ENCODE measurements around the gene CUL4A. TPM values are rescaled to one million over a fixed set of nuclear protein-coding genes. Genes with fewer than 3 reads are reported as not detected.

Gene CUL4A
- total and polyA plus RNA-seq, 9 of the 15 experiments (the other 6 are each of a cell fraction or from before 2014, with no cell fraction given), result 21.1 to 92.0 (median 63.2) TPM

GRCh38 chr13:113166266-113166665 is 43.1 kb upstream of the CUL4A start:
- Histone ChIP-seq H3K27me3 (ENCODE audit: control insufficient read depth in 2 of 2, insufficient read depth in 2 of 2, low read length in 2 of 2) (no peaks in the 10 kb centered on the region), H3K4me1 (replicated peaks in 1 of 2; ENCODE audit: control insufficient read depth in 2 of 2, insufficient read depth in 2 of 2, low read length in 2 of 2) (peaks cover 0 to 7% of the 10 kb centered on the region in 2 experiments; a peak in 2 of 5 replicates), H3K27ac (ENCODE audit: extremely low read depth, low read depth, low read length) (no peak overlapping the region), H4K20me1 (replicated peaks; ENCODE audit: control insufficient read depth, insufficient read depth, low read length) (no peaks in the 10 kb centered on the region), H3K36me3 (ENCODE audit: control insufficient read depth, insufficient read depth, low read length) (peaks cover 12% of the 10 kb centered on the region; the same call in 2 of the 3 replicates), H3K4me2 (ENCODE audit: insufficient read depth, low read length) (no peak overlapping the region), H2AFZ (ENCODE audit: low read depth, low read length) (no peak overlapping the region), H3K9ac (ENCODE audit: insufficient read depth in 1 of 2, low read depth in 2 of 2, low read length in 2 of 2) (no peak overlapping the region), H3K79me2 (ENCODE audit: control insufficient read depth, insufficient read depth, low read length) (no peaks in the 10 kb centered on the region), H3K9me1 (ENCODE audit: control insufficient read depth, insufficient read depth, low read length) (no peaks in the 10 kb centered on the region), H3K4me3 (no peak overlapping the region), H3K9me3 (replicated peaks; ENCODE audit: control insufficient read depth, insufficient read depth, low read depth, low read length) (no peaks in the 10 kb centered on the region)
- 86% methylated on average over 5 of the region's 10 CpGs for WGBS (ENCODE audit: insufficient coverage, low coverage, missing lambda C conversion rate)
- ATAC-seq, result no peak
- ChIA-PET CTCF (ENCODE audit: low intra/inter-chr PET ratio) (no interaction called here), POLR2A (no interaction called here)
- no peak for FAIRE-seq
- BruUV-seq (replicated peaks), result no TSS peak
- in situ Hi-C loops (cut with MboI) (no loop called here), intact Hi-C loops (cut with micrococcal nuclease) (no loop called here)
- DNase-seq (ENCODE audit: extremely low read depth in 1 of 4, low spot score in 3 of 4), result no peak
- TF ChIP-seq ZNF140 (CRISPR knock-in tag; IDR thresholded peaks at IDR 0.05) (no peak), SUPT5H (IDR thresholded peaks at IDR 0.05) (no peak), CUX1 (CRISPR knock-in tag; IDR thresholded peaks at IDR 0.05) (no peak), BRF1 (IDR thresholded peaks at IDR 0.05; ENCODE audit: borderline replicate concordance, extremely low read depth, insufficient read length) (no peak), ZNF316 (IDR thresholded peaks at IDR 0.05) (no peak), ZBTB8A (IDR thresholded peaks at IDR 0.05; ENCODE audit: partially characterized antibody) (no peak), ZNF146 (CRISPR knock-in tag; IDR thresholded peaks at IDR 0.05; ENCODE audit: unreplicated experiment) (no peak), TEAD4 (IDR thresholded peaks at IDR 0.05; ENCODE audit: low read length) (no peak), TEAD4 (CRISPR knock-in tag; IDR thresholded peaks at IDR 0.05; ENCODE audit: borderline replicate concordance) (no peak), MIER1 (IDR thresholded peaks at IDR 0.05; ENCODE audit: low read depth) (no peak), POLR2H (tag; IDR thresholded peaks at IDR 0.05; ENCODE audit: low read depth) (no peak), STAG1 (CRISPR knock-in tag; IDR thresholded peaks at IDR 0.05; ENCODE audit: borderline replicate concordance) (no peak), TOE1 (IDR thresholded peaks at IDR 0.05; ENCODE audit: borderline replicate concordance) (no peak), TOE1 (CRISPR knock-in tag; IDR thresholded peaks at IDR 0.05; ENCODE audit: borderline replicate concordance, low read depth) (no peak), HMG20A (CRISPR knock-in tag; conservative IDR thresholded peaks at IDR 0.05) (no peak), BRD9 (IDR thresholded peaks at IDR 0.05; ENCODE audit: low read depth, partially characterized antibody) (no peak), ZBED1 (IDR thresholded peaks at IDR 0.05) (no peak), HINFP (tag; conservative IDR thresholded peaks at IDR 0.05; ENCODE audit: low read depth) (no peak), ZFP36 (IDR thresholded peaks at IDR 0.05; ENCODE audit: low read depth, low read length, partially characterized antibody) (no peak), ZNF551 (CRISPR knock-in tag; IDR thresholded peaks at IDR 0.05) (no peak)

Data from K562 (cell line).